Epithelial cell of proximal tubule (primary cell): Measurements from ENCODE around the gene MAP3K20. TPM values are rescaled to one million over a fixed set of nuclear protein-coding genes. Genes with fewer than 3 reads are reported as not detected.

Experiments
- DNase-seq: peaks from one replicate; pipeline ENCODE4 v3.0.0-alpha.2; 2011; ENCODE audit warnings: low read depth
- H3K4me3 ChIP-seq: 2 replicates; pipeline ENCODE4 v1.5.1; 2011; ENCODE audit warnings: low read depth, mild to moderate bottlenecking, low read length
- total RNA-seq: library from RNA; depleted of rRNA; stranded (reverse); fragments of >200 nt; gene quantifications from 2 replicates; pipeline ENCODE4 v1.2.3, GENCODE V29; 2015
- TF ChIP-seq, protein P1 (sequence below): conservative IDR thresholded peaks from 2 replicates; pipeline ENCODE4 v1.5.1; 2012; ENCODE audit warnings: low read depth, mild to moderate bottlenecking, low read length

The MAP3K20 gene
- total RNA-seq, 1 donor from 2014 or later = 19.4 TPM

DNA sequence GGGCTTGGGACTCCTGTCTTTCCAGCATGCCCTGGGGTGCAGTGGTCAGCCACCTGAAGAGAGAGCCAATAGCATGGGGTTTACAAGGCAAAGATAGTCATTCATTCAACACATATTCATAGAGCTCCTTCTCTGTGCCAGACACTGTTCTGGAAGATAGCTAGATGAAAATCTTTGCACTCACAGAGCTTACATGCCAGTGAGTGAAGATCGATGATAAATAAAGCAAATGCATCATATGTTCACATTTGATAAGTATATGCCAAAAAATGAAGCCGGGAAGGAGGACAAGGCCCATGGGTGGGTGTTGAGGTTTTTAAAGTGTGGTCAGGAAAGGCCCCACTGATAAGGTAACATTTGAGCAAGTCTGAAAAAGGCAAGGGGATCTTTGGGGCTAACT is 148.2 kb downstream of the MAP3K20 start:
- no peak for DNase-seq
- TF ChIP-seq, protein P1, sequence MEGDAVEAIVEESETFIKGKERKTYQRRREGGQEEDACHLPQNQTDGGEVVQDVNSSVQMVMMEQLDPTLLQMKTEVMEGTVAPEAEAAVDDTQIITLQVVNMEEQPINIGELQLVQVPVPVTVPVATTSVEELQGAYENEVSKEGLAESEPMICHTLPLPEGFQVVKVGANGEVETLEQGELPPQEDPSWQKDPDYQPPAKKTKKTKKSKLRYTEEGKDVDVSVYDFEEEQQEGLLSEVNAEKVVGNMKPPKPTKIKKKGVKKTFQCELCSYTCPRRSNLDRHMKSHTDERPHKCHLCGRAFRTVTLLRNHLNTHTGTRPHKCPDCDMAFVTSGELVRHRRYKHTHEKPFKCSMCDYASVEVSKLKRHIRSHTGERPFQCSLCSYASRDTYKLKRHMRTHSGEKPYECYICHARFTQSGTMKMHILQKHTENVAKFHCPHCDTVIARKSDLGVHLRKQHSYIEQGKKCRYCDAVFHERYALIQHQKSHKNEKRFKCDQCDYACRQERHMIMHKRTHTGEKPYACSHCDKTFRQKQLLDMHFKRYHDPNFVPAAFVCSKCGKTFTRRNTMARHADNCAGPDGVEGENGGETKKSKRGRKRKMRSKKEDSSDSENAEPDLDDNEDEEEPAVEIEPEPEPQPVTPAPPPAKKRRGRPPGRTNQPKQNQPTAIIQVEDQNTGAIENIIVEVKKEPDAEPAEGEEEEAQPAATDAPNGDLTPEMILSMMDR = no peak
- H3K4me3 ChIP-seq = no peak overlapping the region

DNA sequence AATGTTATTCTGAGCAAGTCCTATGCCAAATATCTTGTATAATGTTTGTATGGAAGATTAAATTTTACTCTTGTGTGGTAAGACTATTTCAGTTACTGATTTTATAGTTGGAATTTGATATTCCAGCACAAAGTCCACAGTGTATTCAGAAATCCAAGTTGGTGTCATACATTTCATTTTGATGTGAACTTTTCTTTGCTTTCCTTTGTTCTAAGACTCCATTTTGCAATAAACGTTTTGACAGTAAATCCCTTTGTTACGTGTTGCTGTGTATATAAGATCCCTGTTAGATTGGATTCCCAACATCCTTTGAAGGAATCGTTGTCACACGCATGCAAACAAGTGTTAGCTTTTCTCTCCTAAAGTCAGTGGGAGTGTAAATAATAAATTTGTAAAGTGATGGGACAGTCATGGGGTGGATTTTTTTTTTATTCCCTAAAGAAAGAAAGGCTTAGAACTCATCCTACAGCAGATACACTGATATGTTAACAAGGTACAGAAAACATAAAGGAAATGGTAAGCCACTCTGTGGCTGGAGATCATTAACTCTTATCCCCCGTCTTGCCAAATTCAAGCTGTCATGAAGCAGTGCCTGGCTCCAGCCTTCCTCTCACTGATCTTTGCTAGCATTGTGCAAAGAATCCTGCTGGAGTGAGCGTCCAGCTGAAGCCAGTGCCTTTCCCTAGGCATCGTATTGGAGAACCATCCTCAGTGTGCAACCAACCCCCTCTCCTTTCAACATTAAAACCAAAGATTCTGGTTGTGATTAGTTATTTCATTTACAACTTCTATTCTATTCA is 151.5 kb downstream of the MAP3K20 start:
- no peak overlapping the region for H3K4me3 ChIP-seq
- TF ChIP-seq, protein P1 = no peak
- DNase-seq = no peak

DNA sequence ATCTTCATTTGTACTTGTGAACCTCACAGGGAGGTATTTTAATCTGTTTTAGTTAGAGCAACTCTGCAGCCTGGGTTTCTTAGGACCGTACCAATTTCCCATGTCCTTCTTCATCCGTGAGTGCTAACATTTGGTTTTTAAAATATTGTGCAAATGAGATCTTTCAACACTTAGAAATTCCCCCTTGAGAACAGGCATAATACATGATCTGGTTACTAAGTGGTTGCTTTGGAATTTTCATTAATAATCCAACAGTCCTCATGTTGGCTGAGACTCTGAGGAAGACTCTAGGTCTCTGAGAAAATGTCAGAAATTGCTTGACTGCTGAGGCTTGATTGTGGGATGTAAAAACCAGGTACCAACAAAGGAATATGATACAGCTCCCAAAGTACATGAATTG is 153.4 kb downstream of the MAP3K20 start:
- peak; percentile 10 for DNase-seq
- no peak overlapping the region for H3K4me3 ChIP-seq
- TF ChIP-seq, protein P1 = no peak

DNA sequence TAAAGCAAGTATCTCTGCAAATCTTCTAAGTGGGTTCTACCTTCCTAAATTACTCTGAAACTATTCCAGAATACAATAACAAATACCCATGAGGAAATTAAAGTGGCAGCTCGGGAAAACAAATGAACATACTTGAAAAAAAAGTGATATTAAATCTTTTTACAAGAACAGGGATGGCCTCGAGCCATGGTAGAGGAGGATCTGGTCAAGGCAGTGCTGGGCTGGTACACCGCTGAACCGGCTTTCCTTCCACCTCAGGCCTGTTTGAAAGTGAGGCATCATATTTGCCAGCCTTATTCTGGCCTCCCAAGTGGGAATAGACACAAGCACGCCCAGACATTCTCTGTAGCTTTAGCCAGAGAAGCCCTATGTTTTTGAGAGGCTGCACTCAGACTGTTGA is 154.5 kb downstream of the MAP3K20 start:
- TF ChIP-seq, protein P1 = no peak
- no peak for DNase-seq
- no peak overlapping the region for H3K4me3 ChIP-seq

DNA sequence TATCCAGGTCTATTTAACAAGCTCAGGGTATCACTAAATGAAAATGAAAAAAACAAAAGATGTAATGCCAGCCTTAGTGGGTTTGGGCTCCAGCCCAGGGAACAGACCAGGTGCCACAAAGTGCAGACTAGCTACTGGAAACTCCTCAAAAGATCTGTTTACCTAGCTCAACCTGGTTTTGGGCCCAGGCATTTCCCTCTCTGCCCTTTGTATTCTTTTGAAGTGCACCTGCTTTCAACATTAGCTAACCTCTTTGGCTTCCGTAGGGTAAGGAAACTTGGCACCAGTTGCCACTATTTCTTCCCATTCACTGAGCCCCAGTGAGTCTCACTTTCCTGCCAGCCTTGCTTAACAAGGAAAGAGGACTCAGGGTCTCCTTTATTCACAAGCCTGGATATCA is 155.4 kb downstream of the MAP3K20 start:
- no peak for DNase-seq
- TF ChIP-seq, protein P1 = no peak
- no peak overlapping the region for H3K4me3 ChIP-seq

DNA sequence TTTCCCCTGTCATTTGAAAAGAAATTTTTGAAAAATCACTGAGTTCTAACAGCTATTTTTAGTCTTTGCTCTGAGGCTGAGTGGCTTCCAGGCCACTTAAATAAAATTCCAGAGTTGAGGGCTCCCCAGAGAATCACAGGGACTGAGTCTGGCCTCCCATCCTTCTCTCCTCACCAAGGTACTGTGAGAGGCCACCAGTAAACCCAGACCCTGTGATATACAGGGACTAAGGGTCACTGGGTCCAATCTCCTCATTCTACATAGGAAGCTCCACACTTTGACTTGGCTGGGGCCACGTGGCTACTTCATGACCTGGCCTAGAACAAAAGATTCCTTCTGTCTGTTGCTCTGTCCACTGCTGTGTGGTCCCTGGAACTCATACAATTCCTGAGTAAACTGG is 155.8 kb downstream of the MAP3K20 start:
- no peak overlapping the region for H3K4me3 ChIP-seq
- no peak for DNase-seq
- TF ChIP-seq, protein P1 = no peak

DNA sequence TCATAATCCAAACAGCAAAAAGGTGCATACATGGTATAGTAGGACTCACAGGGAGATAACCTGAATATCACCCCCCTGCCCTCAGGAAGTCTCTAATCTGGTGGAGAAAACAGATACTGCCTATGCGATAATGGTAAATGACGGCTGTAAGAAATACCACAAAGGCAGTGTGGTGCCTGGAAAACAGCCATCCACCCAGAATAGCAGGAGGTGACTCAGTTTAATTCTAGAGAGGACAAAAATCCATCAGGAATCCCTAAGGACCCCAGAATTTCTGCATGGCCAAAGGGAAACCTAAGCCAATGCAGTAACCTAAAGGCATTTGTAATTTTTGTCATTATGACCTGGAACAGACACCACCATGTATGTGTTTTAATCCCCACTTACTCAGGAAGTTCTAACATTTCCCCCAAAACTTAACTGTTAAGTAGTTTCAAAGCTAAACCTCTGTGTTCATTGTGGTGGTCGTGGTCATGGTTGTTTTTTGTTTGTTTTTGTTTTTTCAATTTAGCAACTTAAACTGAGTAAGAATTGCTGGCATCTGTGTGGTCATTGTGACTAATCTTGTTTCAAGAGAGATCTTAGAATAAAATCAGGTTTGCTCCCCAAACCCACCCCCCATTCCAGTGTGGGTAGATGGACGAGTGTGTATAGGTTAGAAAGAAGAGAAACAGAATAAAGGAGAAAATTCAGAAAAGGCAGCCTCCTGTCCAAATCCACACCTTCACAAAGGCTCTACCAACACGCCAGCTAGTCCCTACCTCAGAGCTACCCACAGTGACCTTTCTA is 157.5 kb downstream of the MAP3K20 start:
- H3K4me3 ChIP-seq = no peak overlapping the region
- no peak for DNase-seq
- TF ChIP-seq, protein P1 = no peak
